Chondrocyte (in vitro differentiated cells): ENCODE data around the gene LAMP1. TPM values are rescaled to one million over a fixed set of nuclear protein-coding genes. Genes with fewer than 3 reads are reported as not detected.

Source experiments
- DNase-seq: peaks from one replicate; pipeline ENCODE4 v3.0.0; 2021; ENCODE audit warnings: mixed read lengths, low spot score
- H3K27ac Mint-ChIP-seq: one replicate; pipeline ENCODE4 v1.8.0; 2021; ENCODE audit warnings: mild to moderate bottlenecking, moderate library complexity, mixed read lengths; ENCODE audit not compliant: unreplicated experiment
- H3K27me3 Mint-ChIP-seq: 2 replicates; pipeline ENCODE4 v1.8.0; 2021; ENCODE audit warnings: low read depth, mixed read lengths
- H3K36me3 Mint-ChIP-seq: 2 replicates; pipeline ENCODE4 v1.8.0; 2021; ENCODE audit warnings: low read depth, mixed read lengths
- H3K4me1 Mint-ChIP-seq: 2 replicates; pipeline ENCODE4 v1.8.0; 2021; ENCODE audit warnings: low read depth, mild to moderate bottlenecking, mixed read lengths
- H3K4me3 Mint-ChIP-seq: one replicate; pipeline ENCODE4 v1.8.0; 2021; ENCODE audit warnings: mild to moderate bottlenecking, moderate library complexity, mixed read lengths; ENCODE audit not compliant: unreplicated experiment
- H3K9me3 Mint-ChIP-seq: 2 replicates; pipeline ENCODE4 v1.8.0; 2021; ENCODE audit warnings: low read depth, mixed read lengths
- CTCF ChIP-seq: fragments of 200-600 bp; sonication (generic); IDR thresholded peaks from 2 replicates; pipeline ENCODE4 v1.5.0; 2021; ENCODE audit warnings: antibody characterized with exemption, mild to moderate bottlenecking, moderate library complexity
- total RNA-seq: library from RNA; stranded (reverse); gene quantifications from 3 replicates; pipeline ENCODE4 v1.2.1, GENCODE V29; 2021

LAMP1 gene
- total RNA-seq, 1 donor from 2014 or later = 332 TPM

GRCh38 chr13:113356596-113356995, 59.6 kb downstream of the LAMP1 start:
- H3K4me3 Mint-ChIP-seq = no peak overlapping the region
- H3K4me1 Mint-ChIP-seq = peaks cover 9% of the 10 kb centered on the region
- peaks cover 2% of the 10 kb centered on the region for H3K27me3 Mint-ChIP-seq
- TF ChIP-seq CTCF = no peak
- H3K9me3 Mint-ChIP-seq = no peaks in the 10 kb centered on the region
- H3K36me3 Mint-ChIP-seq = no peaks in the 10 kb centered on the region
- H3K27ac Mint-ChIP-seq = no peak overlapping the region
- DNase-seq = no peak

GRCh38 chr13:113357529-113357928, 60.5 kb downstream of the LAMP1 start:
- DNase-seq = no peak
- no peak for TF ChIP-seq CTCF
- Mint-ChIP-seq H3K36me3 (no peaks in the 10 kb centered on the region), H3K27me3 (peaks cover 2% of the 10 kb centered on the region), H3K4me3 (no peak overlapping the region), H3K9me3 (no peaks in the 10 kb centered on the region), H3K27ac (no peak overlapping the region), H3K4me1 (peaks cover 9% of the 10 kb centered on the region)

- no peak overlapping the region for H3K4me3 Mint-ChIP-seq
- H3K9me3 Mint-ChIP-seq = no peaks in the 10 kb centered on the region
- DNase-seq = no peak
- no peak for TF ChIP-seq CTCF
- H3K27me3 Mint-ChIP-seq = peaks cover 6% of the 10 kb centered on the region
- H3K27ac Mint-ChIP-seq = no peak overlapping the region
- H3K36me3 Mint-ChIP-seq = no peaks in the 10 kb centered on the region
- H3K4me1 Mint-ChIP-seq = peaks cover 9% of the 10 kb centered on the region
Measured at GRCh38 chr13:113358653-113359190, 61.7 kb downstream of the LAMP1 start.

GRCh38 chr13:113359571-113359970, 62.5 kb downstream of the LAMP1 start:
- no peaks in the 10 kb centered on the region for H3K36me3 Mint-ChIP-seq
- DNase-seq = no peak
- TF ChIP-seq CTCF = no peak
- H3K4me1 Mint-ChIP-seq = peaks cover 9% of the 10 kb centered on the region
- no peaks in the 10 kb centered on the region for H3K9me3 Mint-ChIP-seq
- no peak overlapping the region for H3K4me3 Mint-ChIP-seq
- H3K27me3 Mint-ChIP-seq = peaks cover 6% of the 10 kb centered on the region
- H3K27ac Mint-ChIP-seq = no peak overlapping the region

GRCh38 chr13:113360446-113360845, 63.4 kb downstream of the LAMP1 start:
- no peaks in the 10 kb centered on the region for H3K36me3 Mint-ChIP-seq
- peaks cover 9% of the 10 kb centered on the region for H3K4me1 Mint-ChIP-seq
- no peaks in the 10 kb centered on the region for H3K9me3 Mint-ChIP-seq
- H3K4me3 Mint-ChIP-seq = no peak overlapping the region
- H3K27me3 Mint-ChIP-seq = peaks cover 6% of the 10 kb centered on the region
- H3K27ac Mint-ChIP-seq = no peak overlapping the region
- DNase-seq = no peak
- TF ChIP-seq CTCF = no peak
